Colonic mucosa (tissue), 4 donors: Measurements from ENCODE around the gene DAZL. TPM values are rescaled to one million over a fixed set of nuclear protein-coding genes. Genes with fewer than 3 reads are reported as not detected.

Experiments
- DNase-seq: peaks from one replicate; pipeline ENCODE4 v3.0.0-alpha.2; 2020
- H3K27ac ChIP-seq: fragments of 200-600 bp; one replicate; pipeline ENCODE4 v1.8.0; 2021
- H3K27me3 ChIP-seq: fragments of 200-600 bp; one replicate; pipeline ENCODE4 v1.8.0; 2021
- H3K36me3 ChIP-seq: fragments of 200-600 bp; one replicate; pipeline ENCODE4 v1.8.0; 2021
- H3K4me1 ChIP-seq: fragments of 200-600 bp; one replicate; pipeline ENCODE4 v1.8.0; 2021; ENCODE audit warnings: mild to moderate bottlenecking
- H3K4me3 ChIP-seq: fragments of 200-600 bp; one replicate; pipeline ENCODE4 v1.8.0; 2021
- H3K9ac ChIP-seq, 2 donors: one replicate each; pipeline ENCODE4 v1.7.0; 2013; ENCODE audit warnings: control low read depth in 2 of 2, low read depth in 2 of 2, low read length in 2 of 2
- H3K9me3 ChIP-seq: fragments of 200-600 bp; one replicate; pipeline ENCODE4 v1.8.0; 2021
- intact Hi-C: fragments of 100-400 bp; cut with DNase I; formaldehyde crosslinking; loops from one replicate; pipeline ENCODE4 v1.14.1; 2022
- total RNA-seq, 2 donors: library from RNA; stranded (reverse); fragmentation: NEBNext Ultra II Directional in 1 of 2; extraction: Animal tissue kit (Norgen Biotek cat#: 25700) in 1 of 2; gene quantifications; one replicate each; pipeline ENCODE4 v1.2.1, GENCODE V29; 2021
- TF ChIP-seq, protein P1 (sequence below): fragments of 200-600 bp; IDR thresholded peaks from one replicate; pipeline ENCODE4 v1.8.0; 2022; ENCODE audit warnings: antibody characterized with exemption, mild to moderate bottlenecking
- donor health status: healthy.
- donor health status: DM: no; HTN: no; CAD: no.
- donor health status: DM: no; HTN: no; CAD: no.

Gene DAZL
- total RNA-seq, 2 donors from 2014 or later: not detected

DNA sequence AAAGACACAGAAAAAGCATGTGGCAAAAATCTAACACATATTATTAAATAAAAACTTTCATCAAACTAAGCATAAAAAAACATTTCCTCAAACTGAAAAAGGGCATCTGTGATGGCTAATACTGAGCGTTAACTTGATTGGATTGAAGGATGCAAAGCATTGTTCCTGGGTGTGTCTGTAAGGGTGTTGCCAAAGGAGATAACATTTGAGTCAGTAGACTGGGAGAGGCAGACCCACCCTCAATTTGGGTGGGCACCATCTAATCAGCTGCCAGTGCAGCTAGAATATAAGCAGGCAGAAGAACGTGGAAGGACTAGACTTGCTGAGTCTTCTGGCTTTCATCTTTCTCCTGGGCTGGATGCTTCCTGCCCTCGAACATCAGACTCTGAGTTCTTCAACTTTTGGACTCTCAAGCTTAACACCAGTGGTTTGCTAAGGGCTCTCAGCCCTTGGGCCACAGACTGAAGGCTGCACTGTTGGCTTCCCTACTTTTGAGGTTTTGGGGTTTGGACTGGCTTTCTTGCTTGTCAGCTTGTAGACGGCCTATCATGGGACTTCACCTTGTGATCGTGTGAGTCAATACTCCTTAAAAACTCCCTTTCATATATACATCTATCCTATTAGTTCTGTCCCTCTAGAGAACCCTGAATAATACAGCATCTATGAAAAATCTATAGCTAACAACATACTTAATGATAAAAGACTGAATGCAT is 45.4 kb downstream of the DAZL start:
- no peak for DNase-seq
- intact Hi-C loops: no loop called here
- Histone ChIP-seq H3K27ac (no peak overlapping the region), H3K9me3 (no peaks in the 10 kb centered on the region), H3K36me3 (no peaks in the 10 kb centered on the region), H3K4me3 (no peak overlapping the region), H3K4me1 (no peaks in the 10 kb centered on the region), H3K27me3 (no peaks in the 10 kb centered on the region), H3K9ac (no peak overlapping the region)
- TF ChIP-seq, protein P1, sequence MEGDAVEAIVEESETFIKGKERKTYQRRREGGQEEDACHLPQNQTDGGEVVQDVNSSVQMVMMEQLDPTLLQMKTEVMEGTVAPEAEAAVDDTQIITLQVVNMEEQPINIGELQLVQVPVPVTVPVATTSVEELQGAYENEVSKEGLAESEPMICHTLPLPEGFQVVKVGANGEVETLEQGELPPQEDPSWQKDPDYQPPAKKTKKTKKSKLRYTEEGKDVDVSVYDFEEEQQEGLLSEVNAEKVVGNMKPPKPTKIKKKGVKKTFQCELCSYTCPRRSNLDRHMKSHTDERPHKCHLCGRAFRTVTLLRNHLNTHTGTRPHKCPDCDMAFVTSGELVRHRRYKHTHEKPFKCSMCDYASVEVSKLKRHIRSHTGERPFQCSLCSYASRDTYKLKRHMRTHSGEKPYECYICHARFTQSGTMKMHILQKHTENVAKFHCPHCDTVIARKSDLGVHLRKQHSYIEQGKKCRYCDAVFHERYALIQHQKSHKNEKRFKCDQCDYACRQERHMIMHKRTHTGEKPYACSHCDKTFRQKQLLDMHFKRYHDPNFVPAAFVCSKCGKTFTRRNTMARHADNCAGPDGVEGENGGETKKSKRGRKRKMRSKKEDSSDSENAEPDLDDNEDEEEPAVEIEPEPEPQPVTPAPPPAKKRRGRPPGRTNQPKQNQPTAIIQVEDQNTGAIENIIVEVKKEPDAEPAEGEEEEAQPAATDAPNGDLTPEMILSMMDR: no peak

DNA sequence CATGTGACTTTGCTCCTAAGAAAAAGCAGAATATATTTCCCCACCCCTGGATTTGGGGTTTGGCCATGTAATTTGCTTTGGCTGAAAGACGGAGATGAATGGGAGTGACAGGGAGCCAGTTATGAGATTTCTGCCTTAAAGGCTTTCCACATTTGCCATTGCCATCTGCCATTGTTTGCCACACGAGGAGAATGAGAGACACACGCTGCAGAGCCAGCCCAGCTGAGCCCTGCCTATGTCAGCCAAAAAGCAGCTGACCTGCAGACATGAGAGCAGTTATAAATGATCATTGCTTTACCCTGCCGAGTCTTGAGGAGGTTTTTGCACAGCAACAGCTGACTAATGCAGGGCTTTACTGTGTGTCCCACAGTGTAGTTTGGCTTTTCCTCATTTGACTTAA is 51.1 kb downstream of the DAZL start:
- intact Hi-C loops: loop anchor here (5.0 kb wide), 1 partner anchor 287 kb away; the partner anchor contains the start of gene OXNAD1
- Histone ChIP-seq H3K4me3 (no peak overlapping the region), H3K9ac (no peak overlapping the region), H3K9me3 (no peaks in the 10 kb centered on the region), H3K36me3 (no peaks in the 10 kb centered on the region), H3K4me1 (no peaks in the 10 kb centered on the region), H3K27ac (no peak overlapping the region), H3K27me3 (no peaks in the 10 kb centered on the region)
- DNase-seq: no peak
- TF ChIP-seq, protein P1: no peak

DNA sequence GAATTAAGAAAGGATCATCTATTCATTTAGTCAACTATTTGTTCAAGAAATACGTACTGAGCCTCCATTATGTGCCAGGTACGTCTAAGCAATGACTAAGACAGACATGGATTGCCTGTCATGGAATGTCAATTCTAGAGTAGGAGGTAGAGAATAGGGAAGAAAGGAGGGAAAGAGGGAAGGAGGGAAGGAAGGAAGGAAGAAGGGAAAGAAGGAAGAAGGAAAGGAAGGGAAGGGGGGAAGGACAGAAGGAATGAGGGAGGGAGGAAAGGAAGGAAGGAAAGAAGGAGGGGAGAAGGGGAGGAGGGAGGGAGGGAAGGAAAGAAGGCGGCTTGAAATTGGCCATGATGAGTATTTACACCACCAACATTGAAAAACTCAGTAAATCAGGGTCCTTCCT is 52.5 kb downstream of the DAZL start:
- Histone ChIP-seq H3K27ac (no peak overlapping the region), H3K27me3 (no peaks in the 10 kb centered on the region), H3K9ac (no peak overlapping the region), H3K36me3 (no peaks in the 10 kb centered on the region), H3K4me3 (no peak overlapping the region), H3K9me3 (no peaks in the 10 kb centered on the region), H3K4me1 (no peaks in the 10 kb centered on the region)
- intact Hi-C loops: loop anchor here (5.0 kb wide), 1 partner anchor 285 kb away; the partner anchor contains the start of gene OXNAD1
- no peak for DNase-seq
- TF ChIP-seq, protein P1: no peak

DNA sequence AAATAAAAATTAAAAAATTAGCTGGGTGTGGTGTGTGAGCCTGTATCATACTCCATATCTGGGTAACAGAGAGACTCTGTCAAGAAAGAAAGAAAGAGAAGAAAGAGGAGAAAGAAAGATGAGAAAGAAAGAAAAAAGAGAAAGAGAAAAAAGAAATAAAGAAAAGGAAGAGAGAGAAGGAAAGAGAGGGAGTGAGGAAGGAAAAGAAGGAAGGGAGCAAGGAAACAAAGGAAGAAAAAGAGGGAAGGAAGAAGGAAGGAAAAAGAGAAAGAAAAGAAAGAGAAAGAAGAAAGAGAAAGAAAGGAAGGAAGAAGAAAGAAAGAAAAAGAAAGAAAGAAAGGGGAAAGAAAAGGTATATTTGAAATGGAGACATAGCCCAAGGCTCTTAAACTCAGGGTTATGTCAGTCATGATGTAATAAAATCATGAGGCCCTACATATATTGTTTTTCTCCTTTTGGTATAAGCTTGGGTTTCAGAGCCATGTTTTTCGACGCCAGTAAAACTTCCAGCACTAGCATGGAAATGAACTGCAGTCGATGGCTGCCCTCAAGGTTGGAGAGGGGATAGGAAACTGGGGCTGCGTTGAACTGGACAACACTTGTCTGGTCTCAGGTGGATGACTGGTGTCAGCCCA is 53.8 kb downstream of the DAZL start:
- TF ChIP-seq, protein P1: no peak
- no peak overlapping the region for H3K4me3 ChIP-seq
- DNase-seq: no peak
- intact Hi-C loops: loop anchor here (5.0 kb wide), 1 partner anchor 284 kb away; the partner anchor contains the start of gene OXNAD1
- no peaks in the 10 kb centered on the region for H3K4me1 ChIP-seq
- no peak overlapping the region for H3K9ac ChIP-seq
- no peaks in the 10 kb centered on the region for H3K36me3 ChIP-seq
- no peaks in the 10 kb centered on the region for H3K27me3 ChIP-seq
- H3K27ac ChIP-seq: no peak overlapping the region
- H3K9me3 ChIP-seq: no peaks in the 10 kb centered on the region

DNA sequence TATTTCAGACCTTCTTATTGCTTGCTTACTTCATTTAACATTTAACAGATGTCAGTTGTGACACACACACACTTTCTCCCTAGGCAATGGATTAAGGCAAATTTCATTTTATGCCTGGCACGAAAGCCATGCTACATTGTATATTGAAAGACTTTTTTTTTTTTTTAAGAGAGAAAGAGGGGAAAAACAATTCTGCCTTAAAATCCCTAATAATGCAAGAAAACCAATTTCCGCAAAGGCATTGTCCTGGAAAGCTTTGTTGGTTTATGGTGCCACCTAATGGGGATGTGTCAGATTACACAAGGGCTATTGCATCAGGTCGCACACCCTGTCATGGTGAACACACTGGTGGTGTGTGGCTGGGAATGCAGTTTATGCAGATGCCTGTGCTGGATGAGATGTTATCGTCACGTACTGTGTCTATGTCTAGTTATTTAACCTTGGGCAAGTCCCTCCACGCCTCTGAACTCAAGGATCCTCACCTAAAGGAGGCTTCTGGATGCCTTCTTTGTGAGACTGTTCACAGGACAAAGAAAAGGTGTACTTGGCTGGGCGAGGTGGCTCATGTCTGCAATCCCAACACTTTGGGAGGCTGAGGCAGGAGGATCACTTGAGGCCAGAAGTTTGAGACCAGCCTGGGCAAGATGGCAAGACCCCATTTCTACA is 54.4 kb downstream of the DAZL start:
- H3K27me3 ChIP-seq: no peaks in the 10 kb centered on the region

More for the DNA sequence above, 54.4 kb downstream of the DAZL start:
- Histone ChIP-seq H3K36me3 (no peaks in the 10 kb centered on the region), H3K4me1 (no peaks in the 10 kb centered on the region), H3K9ac (no peak overlapping the region), H3K27ac (no peak overlapping the region), H3K4me3 (no peak overlapping the region), H3K9me3 (no peaks in the 10 kb centered on the region)
- TF ChIP-seq, protein P1: peak; percentile 91
- DNase-seq: peak; percentile 81
- intact Hi-C loops: loop anchor here (1.0 to 5.0 kb wide), 2 partner anchors 261 to 284 kb away; partner anchors contain the start of gene OXNAD1
